Ishikawa (cell line): Measurements from ENCODE around the gene AKR1B1.

Source experiments
- CEBPB ChIP-seq: IDR thresholded peaks from 2 replicates; pipeline ENCODE4 v1.6.1; 2012
- CREB1 ChIP-seq: IDR thresholded peaks from 2 replicates; pipeline ENCODE4 v1.6.1; 2012; ENCODE audit warnings: low read depth
- EGR1 ChIP-seq: IDR thresholded peaks from 2 replicates; pipeline ENCODE4 v1.6.1; 2012
- EP300 ChIP-seq: IDR thresholded peaks from 2 replicates; pipeline ENCODE4 v1.6.1; 2012; ENCODE audit warnings: borderline replicate concordance
- FOXM1 ChIP-seq: IDR thresholded peaks from 2 replicates; pipeline ENCODE4 v1.6.1; 2012; ENCODE audit warnings: low read depth, borderline replicate concordance
- MAX ChIP-seq: IDR thresholded peaks from 2 replicates; pipeline ENCODE4 v1.6.1; 2012
- NFIC ChIP-seq: IDR thresholded peaks from 2 replicates; pipeline ENCODE4 v1.6.1; 2012
- RAD21 ChIP-seq: IDR thresholded peaks from 2 replicates; pipeline ENCODE4 v1.6.1; 2012; ENCODE audit warnings: low read depth
- REST ChIP-seq: IDR thresholded peaks from 2 replicates; pipeline ENCODE4 v1.6.1; 2012; ENCODE audit warnings: low read depth, mild to moderate bottlenecking
- TAF1 ChIP-seq: IDR thresholded peaks from 2 replicates; pipeline ENCODE4 v1.6.1; 2012; ENCODE audit warnings: low read depth, mild to moderate bottlenecking
- TCF12 ChIP-seq: IDR thresholded peaks from 2 replicates; pipeline ENCODE4 v1.6.1; 2012; ENCODE audit warnings: low read depth
- TEAD4 ChIP-seq: IDR thresholded peaks from 2 replicates; pipeline ENCODE4 v1.6.1; 2012
- USF1 ChIP-seq: IDR thresholded peaks from 2 replicates; pipeline ENCODE4 v1.6.1; 2012
- YY1 ChIP-seq: IDR thresholded peaks from 2 replicates; pipeline ENCODE4 v1.6.1; 2012; ENCODE audit warnings: low read depth
- ZBTB7A ChIP-seq: IDR thresholded peaks from 2 replicates; pipeline ENCODE4 v1.6.1; 2012; ENCODE audit warnings: low read depth

AKR1B1 gene

GRCh38 chr7:134469622-134470021, 10.7 kb upstream of the AKR1B1 start:
- no peak for TF ChIP-seq EGR1
- no peak for TF ChIP-seq NFIC
- no peak for TF ChIP-seq EP300
- TF ChIP-seq FOXM1: no peak
- TF ChIP-seq YY1: no peak
- TF ChIP-seq TAF1: no peak
- TF ChIP-seq ZBTB7A: no peak
- no peak for TF ChIP-seq RAD21
- TF ChIP-seq MAX: no peak
- TF ChIP-seq TEAD4: no peak
- no peak for TF ChIP-seq TCF12
- TF ChIP-seq REST: no peak
- no peak for TF ChIP-seq CREB1
- no peak for TF ChIP-seq USF1
- no peak for TF ChIP-seq CEBPB

- TF ChIP-seq TEAD4 (no peak), CEBPB (no peak), TCF12 (no peak), TAF1 (no peak), ZBTB7A (no peak), YY1 (no peak), CREB1 (no peak), RAD21 (no peak), FOXM1 (no peak), EGR1 (no peak), EP300 (no peak)
Observed at GRCh38 chr7:134468475-134468874, 9.6 kb upstream of the AKR1B1 start.

GRCh38 chr7:134468054-134468453, 9.2 kb upstream of the AKR1B1 start:
- TF ChIP-seq MAX (no peak), YY1 (no peak), EP300 (no peak), EGR1 (no peak), TEAD4 (no peak), CREB1 (no peak), ZBTB7A (no peak), USF1 (no peak), TAF1 (no peak)

- no peak for TF ChIP-seq USF1
- TF ChIP-seq YY1: no peak
- TF ChIP-seq TEAD4: no peak
- no peak for TF ChIP-seq NFIC
- no peak for TF ChIP-seq ZBTB7A
Observed at GRCh38 chr7:134465491-134465890, 6.6 kb upstream of the AKR1B1 start.

- TF ChIP-seq ZBTB7A (no peak), EGR1 (no peak), USF1 (no peak), CREB1 (no peak), TAF1 (no peak), TCF12 (no peak), MAX (no peak), CEBPB (no peak), EP300 (no peak), YY1 (no peak), FOXM1 (no peak), NFIC (no peak)
Observed at GRCh38 chr7:134464496-134464895, 5.6 kb upstream of the AKR1B1 start.

GRCh38 chr7:134463751-134464150, 4.9 kb upstream of the AKR1B1 start:
- TF ChIP-seq USF1: no peak
- no peak for TF ChIP-seq FOXM1
- no peak for TF ChIP-seq CEBPB
- TF ChIP-seq ZBTB7A: no peak
- no peak for TF ChIP-seq TEAD4
- no peak for TF ChIP-seq RAD21
- no peak for TF ChIP-seq TAF1
- no peak for TF ChIP-seq NFIC
- TF ChIP-seq TCF12: no peak
- no peak for TF ChIP-seq EP300
- no peak for TF ChIP-seq EGR1
- TF ChIP-seq CREB1: no peak
- TF ChIP-seq MAX: no peak
